Activated CD4-positive, alpha-beta T cell treated with anti-CD3 and anti-CD28 coated beads, Interleukin-2, amount 50 U/mL, for 1 hour (primary cell): ENCODE measurements around the gene UGT8.
"Not testable (repeated sequence)": the region's sequence is repeated elsewhere in the genome, so short reads cannot be mapped to it uniquely, and the experiment has no call there.

Source experiments
- DNase-seq: peaks from one replicate; pipeline ENCODE4 v3.0.0-alpha.2; 2020

UGT8 gene

GRCh38 chr4:114606245-114606644, 7.6 kb downstream of the UGT8 start:
- no peak for DNase-seq

- DNase-seq: no peak
Observed at GRCh38 chr4:114607056-114607455, 8.4 kb downstream of the UGT8 start.

- DNase-seq: no peak
Observed at GRCh38 chr4:114613560-114613959, 15.0 kb downstream of the UGT8 start.

GRCh38 chr4:114615435-114615834, 16.8 kb downstream of the UGT8 start:
- DNase-seq: no peak

- DNase-seq: not testable (repeated sequence)
Observed at GRCh38 chr4:114616036-114616435, 17.4 kb downstream of the UGT8 start.

GRCh38 chr4:114626196-114626595, 27.6 kb downstream of the UGT8 start:
- no peak for DNase-seq

GRCh38 chr4:114636192-114636935, 37.8 kb downstream of the UGT8 start:
- DNase-seq: no peak

- DNase-seq: no peak
Observed at GRCh38 chr4:114642173-114642780, 43.7 kb downstream of the UGT8 start.

GRCh38 chr4:114649908-114650307, 51.3 kb downstream of the UGT8 start:
- DNase-seq: no peak

GRCh38 chr4:114653675-114654074, 55.1 kb downstream of the UGT8 start:
- no peak for DNase-seq

- DNase-seq: no peak
Observed at GRCh38 chr4:114654592-114654991, 56.0 kb downstream of the UGT8 start.

GRCh38 chr4:114658179-114658578, 59.6 kb downstream of the UGT8 start:
- DNase-seq: no peak

- DNase-seq: no peak
Observed at GRCh38 chr4:114658776-114659175, 60.2 kb downstream of the UGT8 start.

GRCh38 chr4:114659386-114660008, 60.9 kb downstream of the UGT8 start:
- DNase-seq: peak; percentile 10

- DNase-seq: no peak
Observed at GRCh38 chr4:114663083-114663482, 64.5 kb downstream of the UGT8 start.

GRCh38 chr4:114668577-114668976, 70.0 kb downstream of the UGT8 start:
- no peak for DNase-seq

GRCh38 chr4:114670733-114671132, 72.1 kb downstream of the UGT8 start:
- not testable (repeated sequence) for DNase-seq

- DNase-seq: no peak
Observed at GRCh38 chr4:114673306-114673705, 74.7 kb downstream of the UGT8 start.

GRCh38 chr4:114674080-114674479, 75.5 kb downstream of the UGT8 start:
- no peak for DNase-seq

GRCh38 chr4:114677346-114677979, 78.9 kb downstream of the UGT8 start:
- DNase-seq: no peak

GRCh38 chr4:114684462-114684861, 85.9 kb downstream of the UGT8 start:
- DNase-seq: no peak

GRCh38 chr4:114688059-114688458, 89.5 kb downstream of the UGT8 start:
- DNase-seq: no peak

GRCh38 chr4:114690571-114690970, 92.0 kb downstream of the UGT8 start:
- no peak for DNase-seq

GRCh38 chr4:114691865-114692264, 93.3 kb downstream of the UGT8 start:
- DNase-seq: no peak
